Posterior cingulate gyrus (tissue), 11 donors: Measurements from ENCODE around the gene PMFBP1.
A peak's percentile ranks its signal among the peaks of the same experiment; 100 is the strongest.
"Not testable (repeated sequence)": the region's sequence is repeated elsewhere in the genome, so short reads cannot be mapped to it uniquely, and the experiment has no call there.

ENCODE experiments used
- DNase-seq, 10 donors: peaks; one replicate each; pipeline versions ENCODE4 v3.0.0 to v3.0.0-alpha.2; 2020 to 2021; ENCODE audit warnings: mixed read lengths in 3 of 10
- intact Hi-C: fragments of 100-400 bp; cut with DNase I; formaldehyde crosslinking; loops from one replicate; pipeline ENCODE4 v1.15.1; 2023

Gene PMFBP1

GRCh38 chr16:72109966-72110530, 61.9 kb downstream of the PMFBP1 start:
- intact Hi-C loops = no loop called here
- peak in 1 of 10 donors; percentile 51 for DNase-seq

DNA sequence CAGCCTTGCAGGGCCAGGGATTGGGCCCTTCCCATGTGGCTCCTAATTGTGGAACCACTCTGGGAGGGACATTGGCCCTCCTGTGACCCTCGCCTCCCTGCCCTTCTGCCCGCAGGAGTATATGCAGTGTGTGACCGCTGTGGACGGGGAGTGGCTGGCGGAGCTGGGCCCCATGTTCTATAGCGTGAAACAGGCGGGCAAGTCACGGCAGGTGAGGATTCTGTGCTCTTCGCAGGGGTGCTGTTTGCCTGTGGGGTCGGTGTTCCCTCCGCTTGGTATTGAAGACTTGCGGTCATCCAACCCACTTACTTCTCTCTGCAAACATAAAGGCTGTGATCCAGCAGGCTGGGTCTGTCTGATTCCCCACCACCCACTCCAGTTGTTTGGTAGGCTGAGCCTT, 62.7 kb downstream of the PMFBP1 start:
- intact Hi-C loops = no loop called here
- DNase-seq = no peak

DNA sequence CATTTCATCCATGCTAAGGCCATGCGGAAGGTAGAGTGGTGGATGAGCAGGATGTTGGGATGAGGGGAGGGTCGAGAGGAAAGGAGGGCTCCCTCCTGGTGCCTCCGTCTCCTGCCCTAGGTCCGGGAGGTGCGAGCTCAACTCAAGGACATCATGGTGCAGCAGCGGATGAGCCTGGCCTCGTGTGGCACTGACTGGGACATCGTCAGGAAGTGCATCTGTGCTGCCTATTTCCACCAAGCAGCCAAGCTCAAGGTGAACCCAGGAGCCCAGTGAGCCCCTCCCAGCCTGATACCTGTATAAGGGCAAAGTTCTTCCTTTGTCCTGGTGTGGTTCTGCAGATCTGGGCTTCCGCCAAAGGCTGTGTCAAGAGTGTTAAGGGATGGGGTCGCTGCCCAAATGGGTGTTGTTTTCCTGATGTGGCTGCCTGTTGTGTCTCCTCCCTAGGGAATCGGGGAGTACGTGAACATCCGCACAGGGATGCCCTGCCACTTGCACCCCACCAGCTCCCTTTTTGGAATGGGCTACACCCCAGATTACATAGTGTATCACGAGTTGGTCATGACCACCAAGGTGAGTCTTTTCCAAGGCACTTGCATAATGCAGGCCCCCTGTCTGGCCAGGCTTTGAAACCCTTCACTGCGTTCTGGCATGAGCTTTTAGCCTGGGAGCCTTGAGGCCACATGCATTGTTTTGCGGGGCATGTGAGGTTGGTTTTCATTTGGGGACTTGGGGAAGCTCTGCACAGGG, 63.4 kb downstream of the PMFBP1 start:
- DNase-seq = no peak
- intact Hi-C loops = no loop called here

DNA sequence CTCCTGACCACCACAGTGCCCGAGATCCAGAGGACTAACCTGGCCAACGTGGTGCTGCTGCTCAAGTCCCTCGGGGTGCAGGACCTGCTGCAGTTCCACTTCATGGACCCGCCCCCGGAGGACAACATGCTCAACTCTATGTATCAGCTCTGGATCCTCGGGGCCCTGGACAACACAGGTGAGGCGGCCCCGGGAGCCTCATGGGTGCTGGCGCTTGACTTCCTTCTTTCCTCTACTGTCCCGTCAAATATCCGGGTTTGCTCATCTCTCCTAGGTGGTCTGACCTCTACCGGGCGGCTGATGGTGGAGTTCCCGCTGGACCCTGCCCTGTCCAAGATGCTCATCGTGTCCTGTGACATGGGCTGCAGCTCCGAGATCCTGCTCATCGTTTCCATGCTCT, 64.6 kb downstream of the PMFBP1 start:
- DNase-seq = no peak
- intact Hi-C loops = no loop called here

GRCh38 chr16:72105978-72106377, 66.0 kb downstream of the PMFBP1 start:
- intact Hi-C loops = no loop called here

GRCh38 chr16:72104905-72105304, 67.0 kb downstream of the PMFBP1 start:
- DNase-seq = no peak
- intact Hi-C loops = no loop called here

More at GRCh38 chr16:72105978-72106377, 66.0 kb downstream of the PMFBP1 start:
- no peak for DNase-seq

GRCh38 chr16:72101195-72101594, 70.8 kb downstream of the PMFBP1 start:
- DNase-seq = no peak
- intact Hi-C loops = no loop called here

DNA sequence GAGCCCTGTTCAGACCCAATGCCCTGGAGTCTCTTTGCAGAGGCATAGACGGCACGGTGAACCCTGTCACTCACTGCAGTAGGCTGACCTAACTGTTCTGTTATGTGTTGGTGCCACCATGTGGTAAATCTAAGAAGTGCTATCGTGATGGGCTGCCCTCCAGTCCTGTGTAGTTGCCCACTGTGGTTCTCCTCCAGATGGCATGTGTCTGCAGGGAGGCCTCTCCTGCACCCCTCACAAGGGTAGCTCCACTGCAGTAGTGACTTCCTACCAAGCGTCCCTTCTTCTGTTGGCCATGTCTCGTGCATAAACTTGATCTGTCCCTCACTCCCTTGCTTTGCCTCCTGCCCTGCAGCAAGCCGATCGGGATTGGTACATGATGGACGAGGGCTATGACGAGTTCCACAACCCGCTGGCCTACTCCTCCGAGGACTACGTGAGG, 72.6 kb downstream of the PMFBP1 start:
- intact Hi-C loops = loop anchor here (1.0 kb wide), 1 partner anchor 33 kb away; no protein-coding TSS in a partner anchor
- DNase-seq = peak in 5 of 10 donors; percentile 21 to 89 (median 31)

DNA sequence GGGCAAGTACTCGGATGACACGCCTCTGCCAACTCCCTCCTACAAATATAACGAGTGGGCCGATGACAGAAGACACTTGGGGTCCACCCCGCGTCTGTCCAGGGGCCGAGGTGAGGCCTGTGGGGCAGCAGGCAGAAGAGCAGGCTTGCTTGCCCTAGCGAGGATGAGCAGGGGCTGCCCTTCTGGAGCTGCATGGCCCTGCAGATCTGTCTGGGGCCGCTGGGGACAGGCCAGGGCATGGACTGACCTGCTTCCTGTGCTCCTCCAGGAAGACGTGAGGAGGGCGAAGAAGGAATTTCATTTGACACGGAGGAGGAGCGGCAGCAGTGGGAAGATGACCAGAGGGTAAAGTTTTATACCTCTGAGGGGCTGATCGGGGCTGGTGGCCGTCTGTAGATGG, 73.0 kb downstream of the PMFBP1 start:
- no peak for DNase-seq
- intact Hi-C loops = loop anchor here (1.0 kb wide), 1 partner anchor 33 kb away; no protein-coding TSS in a partner anchor

- intact Hi-C loops = no loop called here
- peak in 1 of 10 donors; percentile 11 for DNase-seq
These were observed 77.7 kb downstream of the PMFBP1 start for GRCh38 chr16:72094266-72094610.

DNA sequence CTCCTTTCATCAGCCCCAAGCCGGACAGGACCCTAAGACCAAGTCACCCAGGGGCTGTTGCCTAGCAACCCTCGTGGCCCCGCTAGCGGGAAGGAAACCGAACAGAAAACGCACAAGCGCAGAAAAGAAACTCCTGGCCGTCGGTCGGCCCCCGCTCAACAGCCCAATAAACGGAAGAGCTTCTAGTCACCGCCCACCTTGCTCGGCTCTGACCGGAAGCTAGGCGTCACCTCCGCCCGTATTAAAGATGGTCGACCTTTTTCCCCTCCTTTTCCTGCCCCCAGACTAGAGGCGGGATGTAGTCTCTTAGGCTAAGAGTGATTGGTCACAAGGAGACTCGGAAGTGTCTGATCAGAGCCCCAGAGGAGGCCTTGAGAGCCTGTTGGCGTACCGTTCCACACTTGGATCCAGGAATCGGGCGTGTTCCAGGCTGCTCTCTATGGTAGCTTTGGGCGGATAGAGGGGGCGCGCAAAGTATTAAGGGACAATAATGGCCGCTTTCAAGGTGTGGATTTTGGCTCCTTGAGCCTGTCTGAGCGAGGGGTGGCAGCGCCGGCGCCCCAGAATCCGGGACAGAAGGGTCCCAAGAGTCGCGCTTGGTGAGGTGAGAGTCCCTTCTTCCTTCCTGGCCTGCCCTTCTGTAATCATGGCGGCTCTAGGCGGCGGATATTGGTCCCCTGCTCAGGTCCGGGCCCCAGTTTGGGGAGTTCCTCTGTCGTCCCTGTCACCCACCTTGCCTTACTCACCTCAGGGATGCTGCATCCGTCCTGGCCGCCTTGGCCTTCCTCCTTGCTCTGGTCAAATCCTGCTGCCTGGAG, 78.3 kb downstream of the PMFBP1 start, which contains the start of the genes DHX38 and TXNL4B:
TSS of gene DHX38 (plus strand) at position 400 of the 818 bp plus-strand sequence. CDS start 2,311 bp downstream, outside the sequence.
TSS of gene TXNL4B (minus strand) at position 173 of the 818 bp plus-strand sequence. CDS start 2,871 bp downstream, outside the sequence.
- intact Hi-C loops = loop anchor here (2.0 kb wide), 1 partner anchor 85 kb away; the partner anchor contains the start of gene DHODH
- DNase-seq = peak; percentile 91 to 99 (median 95)

DNA sequence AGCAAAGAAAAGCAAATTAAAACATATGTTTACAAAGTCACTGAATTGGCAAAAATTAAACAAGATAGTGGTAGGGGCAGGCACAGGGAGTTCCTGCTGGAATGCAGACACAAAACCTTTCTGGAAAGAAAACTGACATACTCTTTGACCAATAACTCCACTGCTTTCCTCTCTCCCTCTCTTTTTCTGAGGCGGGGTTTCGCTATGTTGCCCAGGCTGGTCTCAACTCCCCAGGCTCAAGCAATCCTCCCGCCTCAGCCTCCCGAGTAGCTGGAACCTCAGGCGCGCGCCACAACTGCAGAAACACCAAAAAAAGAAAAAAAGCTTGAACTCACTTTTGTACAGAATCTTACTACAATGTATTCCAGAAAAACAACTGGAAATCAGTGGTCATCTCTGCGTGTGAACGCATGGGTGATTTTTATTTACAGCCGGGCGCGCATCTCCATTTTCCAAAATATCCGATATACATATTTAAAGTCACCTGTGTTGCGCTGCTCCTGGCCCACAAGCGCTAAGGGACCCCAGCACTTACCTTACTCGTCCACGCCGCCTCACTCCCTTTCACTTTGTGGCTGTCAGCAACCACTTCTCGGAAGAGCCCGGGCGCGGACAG, 79.0 kb downstream of the PMFBP1 start:
- no peak for DNase-seq
- intact Hi-C loops = loop anchor here (2.0 kb wide), 1 partner anchor 84 kb away; the partner anchor contains the start of gene DHODH

DNA sequence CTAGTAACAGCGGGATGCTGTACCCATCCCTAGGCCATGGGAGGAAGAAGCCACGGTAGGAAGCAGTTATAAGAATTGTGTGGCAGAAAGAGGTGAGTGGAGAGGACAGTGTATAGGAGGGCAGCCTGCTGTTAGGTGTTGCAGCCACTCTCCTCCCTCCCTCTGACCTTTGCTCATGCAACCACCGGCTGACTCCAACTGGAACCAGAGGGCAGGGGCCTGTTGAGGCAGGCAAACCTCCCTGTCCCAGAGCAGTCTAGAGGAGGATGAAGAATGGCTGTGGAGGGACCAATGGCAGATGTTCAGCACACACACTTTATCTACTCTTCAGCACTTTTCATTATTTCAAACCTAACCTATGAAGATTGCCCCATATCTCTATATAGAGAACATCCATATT, 80.7 kb downstream of the PMFBP1 start:
- intact Hi-C loops = no loop called here
- DNase-seq = no peak

DNA sequence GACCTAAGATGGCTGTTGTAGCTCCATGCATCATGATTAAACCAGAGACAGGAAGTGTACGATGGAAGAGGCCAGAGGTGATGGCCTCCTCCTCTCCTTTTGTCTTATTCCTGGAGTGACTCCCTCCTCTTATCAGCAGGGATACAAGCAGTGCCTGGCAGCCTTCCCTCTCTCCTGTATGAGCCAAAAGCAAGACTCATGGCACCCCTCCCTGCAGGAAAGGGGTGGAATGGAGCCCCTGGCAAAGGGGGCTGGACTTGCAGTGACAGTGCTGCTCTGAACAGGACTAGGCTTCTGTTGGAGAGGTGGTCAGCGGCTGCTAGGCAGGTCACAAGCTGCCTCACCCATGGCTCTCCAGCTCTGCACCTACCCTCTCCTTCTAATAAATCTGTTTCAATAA, 87.0 kb downstream of the PMFBP1 start:
- peak in 1 of 10 donors; percentile 41 for DNase-seq
- intact Hi-C loops = no loop called here

- no peak for DNase-seq
- intact Hi-C loops = no loop called here
These were observed 87.5 kb downstream of the PMFBP1 start for GRCh38 chr16:72084445-72084844.

DNA sequence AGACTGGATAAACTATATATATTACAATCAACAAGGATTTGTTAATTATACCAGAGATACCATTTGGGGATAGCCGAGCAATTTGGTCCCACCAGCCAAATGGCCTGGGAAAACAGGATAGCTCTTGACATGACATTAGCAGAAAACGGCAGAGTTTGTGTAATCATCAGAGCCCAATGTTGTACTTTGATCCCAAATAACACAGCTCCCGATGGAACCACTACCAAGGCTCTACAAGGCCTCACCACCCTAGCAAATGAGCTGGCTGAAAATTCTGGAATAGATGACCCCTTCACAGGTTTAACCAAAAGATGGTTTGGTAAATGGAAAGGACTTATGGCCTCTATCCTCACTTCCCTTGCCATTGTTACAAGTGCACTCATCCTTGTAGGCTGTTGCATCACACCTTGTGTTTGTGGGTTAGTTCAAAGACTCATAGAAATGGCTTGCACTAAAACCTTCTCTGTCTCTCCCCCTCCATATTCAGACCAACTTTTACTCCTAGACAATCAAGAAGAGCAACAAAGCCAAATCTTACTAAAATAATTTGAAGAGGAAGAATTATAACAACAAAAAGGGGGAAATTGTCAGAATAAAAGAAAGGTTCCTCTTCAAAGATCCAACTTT, 88.1 kb downstream of the PMFBP1 start:
- DNase-seq = no peak
- intact Hi-C loops = no loop called here

- intact Hi-C loops, DNase-seq: not testable (repeated sequence)
These were observed 94.8 kb downstream of the PMFBP1 start for GRCh38 chr16:72076991-72077706.

GRCh38 chr16:72075067-72075466, 96.9 kb downstream of the PMFBP1 start:
- intact Hi-C loops, DNase-seq: not testable (repeated sequence)

DNA sequence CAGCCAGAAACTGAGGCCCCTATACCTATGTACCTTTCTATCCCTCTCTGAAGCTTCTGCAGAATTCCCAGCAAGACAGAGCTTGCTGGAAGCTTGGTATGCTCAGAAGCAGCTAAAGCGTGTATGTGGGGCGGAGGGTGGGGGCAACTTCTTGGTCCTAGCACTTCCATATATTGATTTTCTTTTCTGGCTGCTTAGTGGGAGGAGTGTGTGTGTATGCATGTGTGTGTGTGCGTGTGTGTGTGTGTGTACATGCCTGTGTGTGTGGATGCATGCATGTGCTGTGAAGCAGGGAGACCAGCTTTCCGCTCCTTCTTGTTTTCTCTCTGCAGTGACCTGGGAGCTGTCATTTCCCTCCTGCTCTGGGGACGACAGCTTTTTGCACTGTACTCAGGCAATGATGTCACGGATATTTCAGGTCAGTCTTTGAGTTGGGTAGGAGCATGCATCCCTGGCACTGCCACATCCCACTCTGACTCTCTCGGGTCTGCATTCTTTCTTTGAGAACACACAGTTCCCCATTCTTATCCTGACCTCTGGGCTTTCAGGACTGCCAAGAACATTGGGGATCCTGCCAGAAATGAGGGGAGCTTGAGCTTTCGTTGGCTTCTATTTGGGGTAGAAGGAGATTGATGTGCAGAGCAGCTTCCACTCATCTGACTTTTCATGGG, 98.3 kb downstream of the PMFBP1 start:
- intact Hi-C loops = no loop called here
- DNase-seq = peak in 4 of 10 donors; percentile 3 to 30 (median 16)
